ENCODE data around the gene NOLC1. TPM values are rescaled to one million over a fixed set of nuclear protein-coding genes. Genes with fewer than 3 reads are reported as not detected.

NOLC1 gene
- total RNA-seq, 4 donors from 2014 or later: 52.7 to 80.8 (median 65.1) TPM

- WGBS, 2 donors: 94 to 97% methylated on average over 12 of the region's 12 CpGs
- no peaks in the 10 kb centered on the region for H3K9me3 ChIP-seq
These were observed 40.9 kb upstream of the NOLC1 start for GRCh38 chr10:102111276-102111675.

GRCh38 chr10:102112210-102112817 is 39.9 kb upstream of the NOLC1 start:
- H3K27ac ChIP-seq: no peak overlapping the region
- no peak for TF ChIP-seq CTCF (IDR thresholded peaks at IDR 0.05)
- TF ChIP-seq POLR2A (IDR thresholded peaks at IDR 0.05): no peak
- peaks cover 34 to 43% of the 10 kb centered on the region in 2 donors for H3K4me1 ChIP-seq
- no peak overlapping the region for H3K4me3 ChIP-seq (replicated peaks in 1 of 3)
- no peaks in the 10 kb centered on the region for H3K9me3 ChIP-seq
- DNase-seq: no peak
- whole genome bisulfite sequencing, 2 donors: 61 to 65% methylated on average over 3 of the region's 3 CpGs
- H3K36me3 ChIP-seq: peaks cover 41 to 46% of the 10 kb centered on the region in 2 donors
- H3K27me3 ChIP-seq: no peaks in the 10 kb centered on the region
- intact Hi-C loops (cut with DNase I): no loop called here

More at GRCh38 chr10:102111276-102111675, 40.9 kb upstream of the NOLC1 start:
- intact Hi-C loops (cut with DNase I): no loop called here
- H3K4me3 ChIP-seq (replicated peaks in 1 of 3): no peak overlapping the region
- TF ChIP-seq CTCF (IDR thresholded peaks at IDR 0.05) (no peak), POLR2A (IDR thresholded peaks at IDR 0.05) (no peak)
- H3K27ac ChIP-seq: no peak overlapping the region
- no peak for DNase-seq
- H3K4me1 ChIP-seq: peaks cover 25 to 32% of the 10 kb centered on the region in 2 donors
- peaks cover 49 to 50% of the 10 kb centered on the region in 2 donors for H3K36me3 ChIP-seq
- H3K27me3 ChIP-seq: no peaks in the 10 kb centered on the region

- Histone ChIP-seq H3K36me3 (peaks cover 30 to 35% of the 10 kb centered on the region in 2 donors), H3K27me3 (no peaks in the 10 kb centered on the region), H3K27ac (peak overlapping the region in 1 of 3 donors; percentile 41), H3K9me3 (no peaks in the 10 kb centered on the region), H3K4me1 (peaks cover 45 to 54% of the 10 kb centered on the region in 2 donors), H3K4me3 (replicated peaks in 1 of 3) (peak overlapping the region in 1 of 3 donors; percentile 61)
- 51 to 58% methylated on average over 4 of the region's 7 CpGs for WGBS, 2 donors
- DNase-seq: no peak
- TF ChIP-seq POLR2A (IDR thresholded peaks at IDR 0.05): no peak
- TF ChIP-seq CTCF (IDR thresholded peaks at IDR 0.05): no peak
- intact Hi-C loops (cut with DNase I): no loop called here
These were observed 38.8 kb upstream of the NOLC1 start for GRCh38 chr10:102113261-102113955.

GRCh38 chr10:102113956-102114857 is 38.0 kb upstream of the NOLC1 start:
- intact Hi-C loops (cut with DNase I): no loop called here
- Histone ChIP-seq H3K36me3 (peaks cover 22 to 27% of the 10 kb centered on the region in 2 donors), H3K9me3 (no peaks in the 10 kb centered on the region), H3K27me3 (no peaks in the 10 kb centered on the region), H3K27ac (peak overlapping the region in 2 of 3 donors; percentile 41 to 61), H3K4me1 (peaks cover 53 to 59% of the 10 kb centered on the region in 2 donors), H3K4me3 (replicated peaks in 1 of 3) (peak overlapping the region; percentile 7 to 61 (median 12))
- peak; percentile 11 to 19 for DNase-seq
- WGBS, 2 donors: 4% methylated on average over 12 to 20 of the region's 45 CpGs
- no peak for TF ChIP-seq POLR2A (IDR thresholded peaks at IDR 0.05)
- TF ChIP-seq CTCF (IDR thresholded peaks at IDR 0.05): no peak

Measured in thyroid gland (tissue), 4 donors.